Panc1 (cell line): Measurements from ENCODE around the gene PRR4. TPM values are rescaled to one million over a fixed set of nuclear protein-coding genes. Genes with fewer than 3 reads are reported as not detected.

Source experiments
- ATAC-seq: fragments of 200-7000 bp; cut with Tn5 transposase; 2 replicates; pipeline ENCODE4 v1.9.1; 2020; ENCODE audit warnings: mild to moderate bottlenecking, moderate library complexity
- BruUV-seq: library from RNA; stranded (reverse); fragments of 400-500 nt; replicated peaks from 2 replicates; lab custom pipeline; 2021; lab: Mats Ljungman, UMichigan
- CTCF ChIA-PET: fragments of 300-600 bp; sonication (Branson Sonifier 250); formaldehyde crosslinking; loops from one replicate; lab custom pipeline; 2022; ENCODE audit warnings: antibody characterized with exemption; lab: Charles Lee
- POLR2A ChIA-PET: fragments of 300-600 bp; sonication (Branson Sonifier 250); formaldehyde crosslinking; loops from one replicate; lab custom pipeline; 2022; ENCODE audit warnings: antibody characterized with exemption; lab: Charles Lee
- DNase-seq: peaks from one replicate; pipeline ENCODE4 v3.0.0-alpha.2; 2010; ENCODE audit warnings: low read depth, low spot score
- H3K27ac ChIP-seq: 2 replicates; pipeline ENCODE4 v1.5.1; 2011; ENCODE audit warnings: mild to moderate bottlenecking, low read length, inconsistent platforms
- H3K27me3 ChIP-seq: fragments of 200-500 bp; sonication (Bioruptor generic); 2 replicates; pipeline ENCODE4 v1.6.0; 2014; ENCODE audit warnings: low read length, inconsistent platforms; ENCODE audit not compliant: control insufficient read depth, insufficient read depth
- H3K36me3 ChIP-seq: fragments of 200-500 bp; sonication (Bioruptor generic); 2 replicates; pipeline ENCODE4 v1.5.1; 2014; ENCODE audit warnings: inconsistent platforms, mild to moderate bottlenecking, low read length, moderate library complexity; ENCODE audit not compliant: control insufficient read depth, insufficient read depth
- H3K4me1 ChIP-seq: 2 replicates; pipeline ENCODE4 v1.5.1; 2011; ENCODE audit warnings: inconsistent platforms, mild to moderate bottlenecking, low read length, moderate library complexity; ENCODE audit not compliant: control insufficient read depth, insufficient read depth
- H3K4me3 ChIP-seq, 2 experiments: 2 replicates each; pipeline ENCODE4 v1.5.1; 2011 to 2012; ENCODE audit warnings: low read depth in 2 of 2, low read length in 2 of 2, mild to moderate bottlenecking in 2 of 2, inconsistent platforms in 1 of 2, moderate library complexity in 1 of 2
- H3K9me3 ChIP-seq: fragments of 200-500 bp; sonication (Bioruptor generic); 2 replicates; pipeline ENCODE4 v1.5.1; 2014; ENCODE audit warnings: low read depth, mild to moderate bottlenecking, inconsistent platforms, low read length, moderate library complexity; ENCODE audit not compliant: control insufficient read depth, insufficient read depth
- CTCF ChIP-seq: fragments of 450-650 bp; IDR thresholded peaks from 2 replicates; pipeline ENCODE4 v1.5.1; 2017; ENCODE audit warnings: mild to moderate bottlenecking
- POLR2AphosphoS5 ChIP-seq: IDR thresholded peaks from 2 replicates; pipeline ENCODE4 v1.6.1; 2012; ENCODE audit warnings: mild to moderate bottlenecking, low read depth, low read length, moderate library complexity
- SIN3A ChIP-seq: IDR thresholded peaks from 2 replicates; pipeline ENCODE4 v1.6.1; 2012; ENCODE audit warnings: low read depth, mild to moderate bottlenecking, low read length, moderate library complexity, borderline replicate concordance; ENCODE audit not compliant: insufficient read depth
- TCF7L2 ChIP-seq: IDR thresholded peaks from 2 replicates; pipeline ENCODE4 v1.6.1; 2011; ENCODE audit warnings: mild to moderate bottlenecking, low read depth, low read length, inconsistent platforms
- in situ Hi-C: cut with HindIII; loops from 2 replicates; pipeline ENCODE4 v1.10.0; 2016; ENCODE audit warnings: low sequenced_read_pairs, low pct_unique_long_range_greater_than_20kb
- intact Hi-C: fragments of 100-400 bp; cut with micrococcal nuclease; formaldehyde crosslinking; loops from one replicate; pipeline ENCODE4 v1.10.0; 2022; ENCODE audit not compliant: unreplicated experiment
- total RNA-seq: library from RNA; stranded (reverse); gene quantifications from one replicate; pipeline ENCODE4 v1.2.1, GENCODE V29; 2021; ENCODE audit not compliant: unreplicated experiment
- TF ChIP-seq, protein P1 (sequence below), 2 experiments: IDR thresholded peaks; 2 replicates each; pipeline ENCODE4 v1.6.1; 2011 to 2012; ENCODE audit warnings: low read depth in 2 of 2, control low read depth in 1 of 2, low read length in 1 of 2, mild to moderate bottlenecking in 1 of 2, moderate library complexity in 1 of 2; ENCODE audit not compliant: insufficient read depth in 1 of 2

The PRR4 gene
- total RNA-seq, 1 experiment from 2014 or later, result 1.1 TPM

DNA sequence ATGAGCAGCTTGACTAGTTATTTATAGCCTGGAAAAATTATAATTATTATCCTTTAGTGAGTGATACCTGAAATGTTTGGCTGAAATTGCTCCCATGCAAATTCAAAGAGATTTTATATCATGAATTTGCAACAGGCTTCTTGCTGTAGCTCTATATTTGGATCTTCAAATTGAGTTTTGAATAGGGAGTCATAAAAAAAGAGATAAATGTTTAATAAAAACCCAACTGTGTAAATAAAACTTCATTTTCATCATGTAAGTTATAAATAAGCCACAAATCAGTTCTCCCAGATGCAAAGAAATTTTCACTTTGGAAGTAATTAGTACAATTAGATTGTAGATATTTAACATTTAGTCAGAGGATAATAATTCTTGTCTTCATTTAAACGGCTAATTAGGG, 42.1 kb downstream of the PRR4 start, which contains the start of gene TAS2R8:
TAS2R8 (minus strand) TSS at position 101 of the 400 bp plus-strand sequence. CDS start 306 bp downstream, outside the sequence.
- ATAC-seq (no peak), DNase-seq (no peak)
- in situ Hi-C loops (no loop called here), intact Hi-C loops (no loop called here)
- ChIA-PET POLR2A (no interaction called here), CTCF (interaction anchor here (0.6 kb wide), 1 partner anchor 679 kb away, joined by 3 read pairs; no protein-coding TSS in a partner anchor)
- Histone ChIP-seq H3K9me3 (no peaks in the 10 kb centered on the region), H3K27ac (no peak within 1 kb of the TSS), H3K27me3 (no peaks in the 10 kb centered on the region; the same call in 1 of the 2 replicates), H3K36me3 (no peaks in the 10 kb centered on the region), H3K4me3 (no peak within 1 kb of the TSS), H3K4me1 (no peaks in the 10 kb centered on the region)
- no peak for TF ChIP-seq CTCF
- TF ChIP-seq POLR2AphosphoS5, result no peak
- TF ChIP-seq SIN3A, result no peak
- TF ChIP-seq, protein P1, sequence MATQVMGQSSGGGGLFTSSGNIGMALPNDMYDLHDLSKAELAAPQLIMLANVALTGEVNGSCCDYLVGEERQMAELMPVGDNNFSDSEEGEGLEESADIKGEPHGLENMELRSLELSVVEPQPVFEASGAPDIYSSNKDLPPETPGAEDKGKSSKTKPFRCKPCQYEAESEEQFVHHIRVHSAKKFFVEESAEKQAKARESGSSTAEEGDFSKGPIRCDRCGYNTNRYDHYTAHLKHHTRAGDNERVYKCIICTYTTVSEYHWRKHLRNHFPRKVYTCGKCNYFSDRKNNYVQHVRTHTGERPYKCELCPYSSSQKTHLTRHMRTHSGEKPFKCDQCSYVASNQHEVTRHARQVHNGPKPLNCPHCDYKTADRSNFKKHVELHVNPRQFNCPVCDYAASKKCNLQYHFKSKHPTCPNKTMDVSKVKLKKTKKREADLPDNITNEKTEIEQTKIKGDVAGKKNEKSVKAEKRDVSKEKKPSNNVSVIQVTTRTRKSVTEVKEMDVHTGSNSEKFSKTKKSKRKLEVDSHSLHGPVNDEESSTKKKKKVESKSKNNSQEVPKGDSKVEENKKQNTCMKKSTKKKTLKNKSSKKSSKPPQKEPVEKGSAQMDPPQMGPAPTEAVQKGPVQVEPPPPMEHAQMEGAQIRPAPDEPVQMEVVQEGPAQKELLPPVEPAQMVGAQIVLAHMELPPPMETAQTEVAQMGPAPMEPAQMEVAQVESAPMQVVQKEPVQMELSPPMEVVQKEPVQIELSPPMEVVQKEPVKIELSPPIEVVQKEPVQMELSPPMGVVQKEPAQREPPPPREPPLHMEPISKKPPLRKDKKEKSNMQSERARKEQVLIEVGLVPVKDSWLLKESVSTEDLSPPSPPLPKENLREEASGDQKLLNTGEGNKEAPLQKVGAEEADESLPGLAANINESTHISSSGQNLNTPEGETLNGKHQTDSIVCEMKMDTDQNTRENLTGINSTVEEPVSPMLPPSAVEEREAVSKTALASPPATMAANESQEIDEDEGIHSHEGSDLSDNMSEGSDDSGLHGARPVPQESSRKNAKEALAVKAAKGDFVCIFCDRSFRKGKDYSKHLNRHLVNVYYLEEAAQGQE (IDR thresholded peaks at IDR 0.05; ENCODE audit: insufficient read depth in 1 of 2, low read depth in 2 of 2, low read length in 1 of 2), result no peak
- no peak for TF ChIP-seq TCF7L2
- no TSS peak for BruUV-seq

DNA sequence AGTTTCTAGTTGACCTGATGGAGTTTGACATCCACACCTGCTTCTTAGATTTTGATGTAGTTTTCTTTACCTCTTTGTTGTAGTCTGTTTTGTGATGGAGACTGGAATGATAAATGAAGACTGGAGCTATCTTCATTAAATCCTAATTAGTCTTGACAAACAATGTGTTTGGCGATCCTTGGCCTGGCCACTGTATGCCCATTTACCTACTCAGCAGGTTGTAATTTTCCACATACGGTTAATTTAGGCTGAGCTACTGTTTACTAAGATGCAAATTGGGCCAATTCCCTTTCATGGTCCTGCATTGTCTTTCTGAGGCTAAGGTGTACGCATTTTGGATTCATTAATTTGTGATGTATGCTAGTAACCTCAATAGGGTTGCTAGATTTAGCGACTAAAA, 46.7 kb downstream of the PRR4 start, which contains the start of gene TAS2R7:
TAS2R7 (minus strand) TSS at position 41 of the 400 bp plus-strand sequence. CDS start 57 bp downstream, outside the sequence.
- H3K4me1 ChIP-seq, result no peaks in the 10 kb centered on the region
- no peaks in the 10 kb centered on the region; the same call in 1 of the 2 replicates for H3K27me3 ChIP-seq
- DNase-seq (no peak), ATAC-seq (no peak)
- H3K9me3 ChIP-seq, result no peaks in the 10 kb centered on the region
- intact Hi-C loops (no loop called here), in situ Hi-C loops (no loop called here)
- no peak within 1 kb of the TSS for H3K4me3 ChIP-seq
- CTCF ChIA-PET, result no interaction called here
- TF ChIP-seq POLR2AphosphoS5 (no peak), TCF7L2 (no peak), SIN3A (no peak), CTCF (no peak)
- TF ChIP-seq, protein P1 (IDR thresholded peaks at IDR 0.05; ENCODE audit: insufficient read depth in 1 of 2, low read depth in 2 of 2, low read length in 1 of 2), result no peak
- POLR2A ChIA-PET, result no interaction called here
- H3K36me3 ChIP-seq, result no peaks in the 10 kb centered on the region
- H3K27ac ChIP-seq, result no peak within 1 kb of the TSS
- no TSS peak for BruUV-seq
